ENCODE measurements around the gene BFSP2.
"Not testable (repeated sequence)": the region's sequence is repeated elsewhere in the genome, so short reads cannot be mapped to it uniquely, and the experiment has no call there.

Gene BFSP2

GRCh38 chr3:133514418-133514817, 114.6 kb downstream of the BFSP2 start:
- TF ChIP-seq CTCF (IDR thresholded peaks at IDR 0.05) = no peak
- no peak overlapping the region for H3K4me3 ChIP-seq (ENCODE audit: low read depth in 1 of 2, low read length in 1 of 2)
- H3K27me3 ChIP-seq = no peaks in the 10 kb centered on the region

GRCh38 chr3:133515127-133515526, 115.3 kb downstream of the BFSP2 start:
- Histone ChIP-seq H3K27me3 (no peaks in the 10 kb centered on the region), H3K36me3 (no peaks in the 10 kb centered on the region), H3K4me1 (ENCODE audit: control insufficient read depth in 1 of 2, insufficient read depth in 1 of 2, low read depth in 1 of 2, low read length in 1 of 2) (no peaks in the 10 kb centered on the region), H3K4me3 (ENCODE audit: low read depth in 1 of 2, low read length in 1 of 2) (no peak overlapping the region), H3K27ac (no peak overlapping the region), H3K9me3 (no peaks in the 10 kb centered on the region)
- no peak for TF ChIP-seq CTCF (IDR thresholded peaks at IDR 0.05)

More at GRCh38 chr3:133514418-133514817, 114.6 kb downstream of the BFSP2 start:
- no peaks in the 10 kb centered on the region for H3K4me1 ChIP-seq (ENCODE audit: control insufficient read depth in 1 of 2, insufficient read depth in 1 of 2, low read depth in 1 of 2, low read length in 1 of 2)
- H3K27ac ChIP-seq = no peak overlapping the region
- no peaks in the 10 kb centered on the region for H3K9me3 ChIP-seq
- H3K36me3 ChIP-seq = no peaks in the 10 kb centered on the region

- Histone ChIP-seq H3K27me3 (no peaks in the 10 kb centered on the region), H3K4me1 (ENCODE audit: control insufficient read depth in 1 of 2, insufficient read depth in 1 of 2, low read depth in 1 of 2, low read length in 1 of 2) (no peaks in the 10 kb centered on the region), H3K4me3 (ENCODE audit: low read depth in 1 of 2, low read length in 1 of 2) (no peak overlapping the region), H3K9me3 (no peaks in the 10 kb centered on the region), H3K36me3 (no peaks in the 10 kb centered on the region), H3K27ac (no peak overlapping the region)
- TF ChIP-seq CTCF (IDR thresholded peaks at IDR 0.05) = no peak
These were observed 120.4 kb downstream of the BFSP2 start for GRCh38 chr3:133520286-133520685.

- not testable (repeated sequence) for H3K9me3 ChIP-seq; H3K27me3 ChIP-seq; H3K4me1 ChIP-seq (ENCODE audit: control insufficient read depth in 1 of 2, insufficient read depth in 1 of 2, low read depth in 1 of 2, low read length in 1 of 2); H3K4me3 ChIP-seq (ENCODE audit: low read depth in 1 of 2, low read length in 1 of 2); H3K36me3 ChIP-seq; H3K27ac ChIP-seq
These were observed 121.1 kb downstream of the BFSP2 start for GRCh38 chr3:133520938-133521337.

- H3K4me1 ChIP-seq (ENCODE audit: control insufficient read depth in 1 of 2, insufficient read depth in 1 of 2, low read depth in 1 of 2, low read length in 1 of 2) = no peaks in the 10 kb centered on the region
- no peaks in the 10 kb centered on the region for H3K27me3 ChIP-seq
- no peak overlapping the region for H3K4me3 ChIP-seq (ENCODE audit: low read depth in 1 of 2, low read length in 1 of 2)
- H3K27ac ChIP-seq = no peak overlapping the region
- no peaks in the 10 kb centered on the region for H3K9me3 ChIP-seq
- TF ChIP-seq CTCF (IDR thresholded peaks at IDR 0.05) = no peak
- no peaks in the 10 kb centered on the region for H3K36me3 ChIP-seq
These were observed 122.1 kb downstream of the BFSP2 start for GRCh38 chr3:133521946-133522345.

- not testable (repeated sequence) for H3K4me3 ChIP-seq (ENCODE audit: low read depth in 1 of 2, low read length in 1 of 2); H3K27me3 ChIP-seq; H3K9me3 ChIP-seq; H3K4me1 ChIP-seq (ENCODE audit: control insufficient read depth in 1 of 2, insufficient read depth in 1 of 2, low read depth in 1 of 2, low read length in 1 of 2); H3K36me3 ChIP-seq; H3K27ac ChIP-seq
These were observed 123.9 kb downstream of the BFSP2 start for GRCh38 chr3:133523758-133524157.

Data from neutrophil (primary cell).